PC-3 (cell line): ENCODE measurements around the gene PKMYT1. TPM values are rescaled to one million over a fixed set of nuclear protein-coding genes. Genes with fewer than 3 reads are reported as not detected.

Source experiments
- ATAC-seq: fragments of 200-7000 bp; cut with Tn5 transposase; 2 replicates; pipeline ENCODE4 v1.9.1; 2020; ENCODE audit warnings: mild to moderate bottlenecking, moderate library complexity
- BruUV-seq: library from RNA; stranded (reverse); fragments of 400-500 nt; replicated peaks from 2 replicates; lab custom pipeline; 2021; lab: Mats Ljungman, UMichigan
- CTCF ChIA-PET: fragments of 300-600 bp; sonication (Branson Sonifier 250); formaldehyde crosslinking; loops from one replicate; lab custom pipeline; 2022; ENCODE audit warnings: antibody characterized with exemption; lab: Charles Lee
- POLR2A ChIA-PET: fragments of 300-600 bp; sonication (Branson Sonifier 250); formaldehyde crosslinking; loops from one replicate; lab custom pipeline; 2022; ENCODE audit warnings: antibody characterized with exemption; ENCODE audit not compliant: unreplicated experiment; lab: Charles Lee
- DNase-seq: peaks from one replicate; pipeline ENCODE4 v3.0.0-alpha.2; 2015
- H2AFZ ChIP-seq: fragments of 300-600 bp; sonication (generic); 2 replicates; pipeline ENCODE4 v1.6.0; 2016; ENCODE audit warnings: antibody characterized with exemption, low read length
- H3F3A ChIP-seq: fragments of 300-600 bp; sonication (generic); one replicate; pipeline ENCODE4 v1.6.0; 2017; ENCODE audit warnings: antibody characterized with exemption, low read length, control low read depth, mild to moderate bottlenecking; ENCODE audit not compliant: unreplicated experiment
- H3K27ac ChIP-seq: fragments of 300-600 bp; sonication (generic); 2 replicates; pipeline ENCODE4 v1.5.1; 2016; ENCODE audit warnings: mild to moderate bottlenecking, low read length
- H3K27me3 ChIP-seq: fragments of 300-600 bp; sonication (generic); 2 replicates; pipeline ENCODE4 v1.6.1; 2016; ENCODE audit warnings: low read length, mixed read lengths
- H3K36me3 ChIP-seq: fragments of 300-600 bp; sonication (generic); 2 replicates; pipeline ENCODE4 v1.6.1; 2016; ENCODE audit warnings: low read depth, mixed run types, low read length, mixed read lengths
- H3K4me1 ChIP-seq: fragments of 300-600 bp; sonication (generic); 2 replicates; pipeline ENCODE4 v1.5.1; 2016; ENCODE audit warnings: low read length; ENCODE audit not compliant: insufficient read depth
- H3K4me2 ChIP-seq: fragments of 300-600 bp; sonication (generic); 2 replicates; pipeline ENCODE4 v1.6.0; 2016; ENCODE audit warnings: low read length
- H3K4me3 ChIP-seq: fragments of 300-600 bp; sonication (generic); 2 replicates; pipeline ENCODE4 v1.5.1; 2016; ENCODE audit warnings: mild to moderate bottlenecking, low read length, mixed read lengths
- H3K79me2 ChIP-seq: fragments of 300-600 bp; sonication (generic); 2 replicates; pipeline ENCODE4 v1.6.1; 2017; ENCODE audit warnings: low read length, mixed read lengths
- H3K9ac ChIP-seq: fragments of 300-600 bp; sonication (generic); 2 replicates; pipeline ENCODE4 v1.6.0; 2016; ENCODE audit warnings: mild to moderate bottlenecking, low read length
- H3K9me2 ChIP-seq: fragments of 300-600 bp; sonication (generic); replicated peaks from 2 replicates; pipeline ENCODE4 v1.6.1; 2016; ENCODE audit warnings: mixed run types, low read length, mixed read lengths
- H3K9me3 ChIP-seq: fragments of 300-600 bp; sonication (generic); 2 replicates; pipeline ENCODE4 v1.6.1; 2016; ENCODE audit warnings: low read length, mixed read lengths
- H4K20me1 ChIP-seq: fragments of 300-600 bp; sonication (generic); 2 replicates; pipeline ENCODE4 v1.6.1; 2016; ENCODE audit warnings: low read length, mixed read lengths
- EZH2 ChIP-seq: fragments of 300-600 bp; sonication (generic); IDR thresholded peaks from one replicate; pipeline ENCODE4 v1.6.1; 2017; ENCODE audit warnings: antibody characterized with exemption, mild to moderate bottlenecking, low read length; ENCODE audit not compliant: unreplicated experiment
- EZH2phosphoT487 ChIP-seq: fragments of 300-600 bp; sonication (generic); IDR thresholded peaks from 2 replicates; pipeline ENCODE4 v1.6.1; 2018; ENCODE audit warnings: mild to moderate bottlenecking, antibody characterized with exemption, low read length, borderline replicate concordance
- intact Hi-C: fragments of 100-400 bp; cut with micrococcal nuclease; formaldehyde crosslinking; loops from 2 replicates; pipeline ENCODE4 v1.9.0; 2023
- total RNA-seq: library from RNA; depleted of rRNA; stranded (reverse); fragments of >200 nt; gene quantifications from 2 replicates; pipeline ENCODE4 v1.2.3, GENCODE V29; 2014
- TF ChIP-seq, protein P1 (sequence below): fragments of 300-600 bp; sonication (generic); conservative IDR thresholded peaks from 2 replicates; pipeline ENCODE4 v1.5.1; 2017; ENCODE audit warnings: antibody characterized with exemption, low read depth, mild to moderate bottlenecking, low read length

Gene PKMYT1
- total RNA-seq, 1 experiment from 2014 or later = 51.9 TPM

DNA sequence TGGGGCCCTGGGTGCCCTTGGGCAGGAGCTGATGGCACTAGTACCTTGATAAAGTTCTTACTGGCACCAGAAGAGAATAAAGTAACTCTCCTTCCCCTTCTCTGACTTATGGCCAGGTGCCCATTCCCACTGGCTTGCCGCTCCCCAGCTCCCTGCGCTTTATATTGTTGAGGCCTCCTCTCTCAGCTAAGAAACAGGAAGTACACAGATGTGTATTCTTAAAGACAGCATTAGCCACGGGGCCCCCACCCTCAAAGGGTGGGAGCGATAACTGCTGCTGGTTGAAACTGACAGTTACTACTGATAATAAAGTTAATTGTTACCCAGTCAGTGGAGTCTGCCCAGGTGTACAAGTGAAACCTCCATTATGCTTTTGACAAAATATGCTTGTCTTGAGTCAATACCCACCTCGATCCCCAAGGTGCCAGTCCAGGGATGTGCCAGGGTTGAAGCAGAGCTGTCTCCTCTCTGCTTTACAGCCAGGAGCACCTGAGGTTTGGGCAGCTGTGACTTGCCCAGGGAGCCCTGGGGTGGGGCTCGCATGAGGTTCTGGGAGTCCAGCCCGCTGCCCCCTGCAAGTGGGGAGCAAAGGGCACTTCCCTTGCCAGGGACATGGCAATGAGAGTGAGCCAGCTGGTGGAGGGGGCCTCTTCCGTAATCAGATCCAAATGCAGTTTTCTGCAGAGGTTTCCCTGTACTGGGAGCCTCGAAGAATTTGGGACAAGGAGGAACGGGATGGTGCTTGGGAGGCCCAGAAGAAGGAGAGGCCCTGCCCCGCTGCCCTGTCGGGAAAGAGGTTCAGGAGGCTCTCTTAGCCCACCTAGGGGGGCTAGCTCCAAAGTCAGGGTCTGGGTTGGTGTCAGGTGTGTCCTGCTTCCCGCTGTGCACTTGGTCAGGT is 27.1 kb upstream of the PKMYT1 start:
- no peak for TF ChIP-seq EZH2phosphoT487
- ChIA-PET POLR2A (no interaction called here), CTCF (no interaction called here)
- H4K20me1 ChIP-seq = no peaks in the 10 kb centered on the region
- no peak overlapping the region for H3K4me3 ChIP-seq
- H3K27me3 ChIP-seq = no peaks in the 10 kb centered on the region
- ATAC-seq = no peak
- no peak overlapping the region for H2AFZ ChIP-seq
- H3K27ac ChIP-seq = no peak overlapping the region
- H3K36me3 ChIP-seq = no peaks in the 10 kb centered on the region
- intact Hi-C loops = no loop called here
- BruUV-seq = no TSS peak
- 0 out of 2 replicates have a peak, but pooled peaks cover 3% of the 10 kb centered on the region for H3K79me2 ChIP-seq
- H3K9me2 ChIP-seq = no peaks in the 10 kb centered on the region
- DNase-seq = no peak
- no peaks in the 10 kb centered on the region for H3F3A ChIP-seq
- no peak overlapping the region for H3K4me2 ChIP-seq
- no peak overlapping the region for H3K9ac ChIP-seq
- H3K9me3 ChIP-seq = no peaks in the 10 kb centered on the region
- H3K4me1 ChIP-seq = peaks cover 24% of the 10 kb centered on the region

DNA sequence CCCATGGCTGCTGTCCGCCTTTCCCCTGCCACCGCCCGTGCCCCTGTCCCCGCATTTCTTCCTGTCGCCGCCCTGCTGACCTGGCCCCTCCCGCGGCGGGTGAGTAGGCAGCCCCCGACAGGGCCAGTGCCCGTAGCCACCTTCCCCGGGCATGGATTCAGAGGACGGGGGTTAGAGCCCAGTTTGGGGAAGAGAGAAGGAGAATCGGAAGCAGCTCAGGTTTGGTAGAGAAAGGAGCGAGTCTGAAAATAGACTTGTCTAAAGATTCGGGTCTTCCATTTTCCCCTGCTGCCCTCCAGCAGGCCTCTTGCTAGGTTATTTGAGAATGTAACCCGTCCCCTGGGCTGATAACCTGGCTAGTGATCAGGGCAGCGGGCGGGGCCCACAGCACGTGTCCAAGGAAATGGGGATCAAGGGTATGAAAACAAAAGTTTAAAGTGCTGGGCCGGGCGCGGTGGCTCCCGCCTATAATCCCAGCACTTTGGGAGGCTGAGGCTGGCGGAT is 24.6 kb upstream of the PKMYT1 start:
- H3F3A ChIP-seq = no peaks in the 10 kb centered on the region
- peak overlapping the region; percentile 84 for H2AFZ ChIP-seq
- no peaks in the 10 kb centered on the region for H4K20me1 ChIP-seq
- peaks cover 19% of the 10 kb centered on the region for H3K4me1 ChIP-seq
- H3K4me3 ChIP-seq = peak overlapping the region; percentile 86
- H3K27me3 ChIP-seq = no peaks in the 10 kb centered on the region
- H3K4me2 ChIP-seq = peak overlapping the region; percentile 94
- BruUV-seq = TSS peak; percentile 64
- H3K36me3 ChIP-seq = no peaks in the 10 kb centered on the region
- peak overlapping the region; percentile 45 for H3K27ac ChIP-seq
- ChIA-PET POLR2A (interaction anchor here (0.6 kb wide), 1 partner anchor 1040 kb away, joined by 5 read pairs; the partner anchor contains the start of gene RPS2), CTCF (interaction anchor here (0.6 to 1.5 kb wide), 2 partner anchors 23 to 24 kb away, joined by 3 to 14 read pairs; no protein-coding TSS in a partner anchor)
- H3K79me2 ChIP-seq = 0 out of 2 replicates have a peak, but pooled peaks cover 3% of the 10 kb centered on the region
- no peak for TF ChIP-seq EZH2phosphoT487
- TF ChIP-seq, protein P1, sequence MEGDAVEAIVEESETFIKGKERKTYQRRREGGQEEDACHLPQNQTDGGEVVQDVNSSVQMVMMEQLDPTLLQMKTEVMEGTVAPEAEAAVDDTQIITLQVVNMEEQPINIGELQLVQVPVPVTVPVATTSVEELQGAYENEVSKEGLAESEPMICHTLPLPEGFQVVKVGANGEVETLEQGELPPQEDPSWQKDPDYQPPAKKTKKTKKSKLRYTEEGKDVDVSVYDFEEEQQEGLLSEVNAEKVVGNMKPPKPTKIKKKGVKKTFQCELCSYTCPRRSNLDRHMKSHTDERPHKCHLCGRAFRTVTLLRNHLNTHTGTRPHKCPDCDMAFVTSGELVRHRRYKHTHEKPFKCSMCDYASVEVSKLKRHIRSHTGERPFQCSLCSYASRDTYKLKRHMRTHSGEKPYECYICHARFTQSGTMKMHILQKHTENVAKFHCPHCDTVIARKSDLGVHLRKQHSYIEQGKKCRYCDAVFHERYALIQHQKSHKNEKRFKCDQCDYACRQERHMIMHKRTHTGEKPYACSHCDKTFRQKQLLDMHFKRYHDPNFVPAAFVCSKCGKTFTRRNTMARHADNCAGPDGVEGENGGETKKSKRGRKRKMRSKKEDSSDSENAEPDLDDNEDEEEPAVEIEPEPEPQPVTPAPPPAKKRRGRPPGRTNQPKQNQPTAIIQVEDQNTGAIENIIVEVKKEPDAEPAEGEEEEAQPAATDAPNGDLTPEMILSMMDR = no peak
- no peak for TF ChIP-seq EZH2
- no peaks in the 10 kb centered on the region for H3K9me2 ChIP-seq
- H3K9me3 ChIP-seq = no peaks in the 10 kb centered on the region
- ATAC-seq (peak; percentile 12; the same call in 1 of the 2 replicates), DNase-seq (peak; percentile 38)
- peak overlapping the region; percentile 48 for H3K9ac ChIP-seq
- intact Hi-C loops = loop anchor here (2.0 kb wide), 1 partner anchor 24 kb away; no protein-coding TSS in a partner anchor

DNA sequence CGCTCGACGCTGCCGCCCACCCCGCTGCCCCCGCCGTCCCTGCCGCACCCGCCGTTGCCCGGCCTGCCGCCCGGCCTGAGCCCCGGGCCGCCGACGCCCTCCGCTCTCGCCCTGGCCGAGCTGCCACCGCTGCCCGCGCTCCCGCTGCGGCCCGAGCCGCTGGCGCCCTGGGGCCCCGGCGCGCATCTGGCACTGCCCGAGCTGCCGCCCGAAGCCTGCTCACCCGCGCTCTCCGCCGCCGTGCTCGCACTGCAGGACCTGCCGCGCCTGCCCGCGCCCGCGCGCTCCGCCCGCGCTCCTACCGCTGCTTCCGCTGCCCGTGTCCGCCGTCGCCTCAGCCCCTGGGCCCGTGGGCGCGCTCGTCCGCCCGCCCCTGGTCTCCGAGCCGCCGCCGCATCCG is 24.1 kb upstream of the PKMYT1 start:
- no peak overlapping the region for H3K9ac ChIP-seq
- H3F3A ChIP-seq = no peaks in the 10 kb centered on the region
- ATAC-seq (peak; percentile 35), DNase-seq (no peak)
- ChIA-PET CTCF (interaction anchor here (0.9 to 1.5 kb wide), 2 partner anchors 24 to 28 kb away, joined by 3 to 14 read pairs; no protein-coding TSS in a partner anchor), POLR2A (interaction anchor here (0.6 to 1.2 kb wide), 2 partner anchors 16 to 1042 kb away, joined by 3 to 5 read pairs; partner anchors contain the start of gene TNFRSF12A)
- 0 out of 2 replicates have a peak, but pooled peaks cover 3% of the 10 kb centered on the region for H3K79me2 ChIP-seq
- H3K9me3 ChIP-seq = no peaks in the 10 kb centered on the region
- no TSS peak for BruUV-seq
- no peaks in the 10 kb centered on the region for H4K20me1 ChIP-seq
- no peak overlapping the region for H3K4me3 ChIP-seq
- TF ChIP-seq EZH2 = no peak
- TF ChIP-seq, protein P1 = no peak
- no peak for TF ChIP-seq EZH2phosphoT487
- no peak overlapping the region for H2AFZ ChIP-seq
- no peaks in the 10 kb centered on the region for H3K36me3 ChIP-seq
- no peak overlapping the region for H3K27ac ChIP-seq
- no peaks in the 10 kb centered on the region for H3K27me3 ChIP-seq
- intact Hi-C loops = loop anchor here (2.0 kb wide), 1 partner anchor 24 kb away; no protein-coding TSS in a partner anchor
- no peaks in the 10 kb centered on the region for H3K9me2 ChIP-seq
- H3K4me1 ChIP-seq = peaks cover 14% of the 10 kb centered on the region
- no peak overlapping the region for H3K4me2 ChIP-seq
